K562 (cell line): ENCODE data around the gene FBXO27. TPM values are rescaled to one million over a fixed set of nuclear protein-coding genes. Genes with fewer than 3 reads are reported as not detected.
A peak's percentile ranks its signal among the peaks of the same experiment; 100 is the strongest.

Experiments used
- CHCHD3 ChIP-seq: fragments of 250-450 bp; sonication (Bioruptor Pico); IDR thresholded peaks from 2 replicates; pipeline ENCODE4 v2.1.2; 2022; ENCODE audit warnings: mild to moderate bottlenecking
- CTBP1 ChIP-seq: fragments of 450-650 bp; IDR thresholded peaks from 2 replicates; pipeline ENCODE4 v1.6.1; 2016; ENCODE audit warnings: borderline replicate concordance
- EZH2 ChIP-seq: IDR thresholded peaks from 2 replicates; pipeline ENCODE4 v1.6.1; 2012; ENCODE audit warnings: low read depth, mild to moderate bottlenecking, inconsistent platforms, low read length, borderline replicate concordance
- FIP1L1 ChIP-seq: fragments of 200-400 bp; formaldehyde crosslinking; IDR thresholded peaks from 2 replicates; pipeline ENCODE4 v1.6.1; 2018; ENCODE audit warnings: mild to moderate bottlenecking, low read depth, low read length; ENCODE audit not compliant: poor library complexity, severe bottlenecking
- HNRNPH1 ChIP-seq: fragments of 200-400 bp; formaldehyde crosslinking; optimal IDR thresholded peaks from 2 replicates; pipeline ENCODE3; 2017; ENCODE audit warnings: low read depth, mild to moderate bottlenecking, low read length, moderate library complexity
- KAT2B ChIP-seq: IDR thresholded peaks from one replicate; pipeline ENCODE4 v1.6.1; 2012; ENCODE audit warnings: low read depth, mild to moderate bottlenecking, control low read depth, inconsistent platforms, low read length, moderate library complexity
- MBD2 ChIP-seq: sonication (generic); IDR thresholded peaks from 2 replicates; pipeline ENCODE4 v1.6.1; 2016; ENCODE audit warnings: low read depth, borderline replicate concordance
- MTA2 ChIP-seq: fragments of 450-650 bp; IDR thresholded peaks from 2 replicates; pipeline ENCODE4 v1.6.1; 2016; ENCODE audit warnings: low read depth
- PTRF ChIP-seq: fragments of 450-650 bp; IDR thresholded peaks from 2 replicates; pipeline ENCODE4 v1.6.1; 2016; ENCODE audit warnings: mild to moderate bottlenecking, missing genetic modification characterization, missing compliant biosample characterization
- RCOR1 ChIP-seq, 2 experiments: IDR thresholded peaks; 2 replicates each; pipeline ENCODE4 v1.6.1; 2012; ENCODE audit warnings: low read depth in 2 of 2, low read length in 2 of 2, borderline replicate concordance in 1 of 2, improper control_type of control experiment in 1 of 2
- SMC3 ChIP-seq: conservative IDR thresholded peaks from 2 replicates; pipeline ENCODE4 v1.6.1; 2011; ENCODE audit warnings: low read depth, low read length, improper control_type of control experiment; ENCODE audit not compliant: insufficient read depth
- TBP ChIP-seq: optimal IDR thresholded peaks from 2 replicates; pipeline ENCODE3; 2011; ENCODE audit warnings: low read depth, low read length, improper control_type of control experiment
- TEAD2 ChIP-seq: fragments of 450-650 bp; IDR thresholded peaks from 2 replicates; pipeline ENCODE4 v1.6.1; 2016; ENCODE audit warnings: missing genetic modification characterization, control low read depth, missing compliant biosample characterization
- TGIF2 ChIP-seq: sonication (generic); formaldehyde crosslinking; IDR thresholded peaks from 2 replicates; pipeline ENCODE4 v1.8.1; 2022; ENCODE audit warnings: mild to moderate bottlenecking, missing genetic modification reagents, moderate library complexity
- polyA plus RNA-seq, 8 experiments: library from polyadenylated mRNA; depleted of rRNA in 4 of 8; stranded (reverse) in 5 of 8; unstranded in 3 of 8; fragments of >200 nt; fragmentation: Nextera tagmentation in 2 of 8; fragmentation: Illumina TruSeq in 1 of 8; extraction: Ambion mirVana in 2 of 8; extraction: Trizol in 1 of 8; gene quantifications; 2 replicates each; pipeline versions ENCODE4 v1.2.1 to v1.2.3, GENCODE V29; 2011 to 2014; ENCODE audit warnings: inconsistent platforms in 1 of 8, missing spikeins in 1 of 8
- total RNA-seq, 7 experiments: library from RNA; depleted of rRNA in 6 of 7; stranded (reverse); fragments of >200 nt in 6 of 7; fragmentation: Illumina TruSeq in 2 of 7; extraction: Trizol in 2 of 7; gene quantifications; 2 replicates each; pipeline versions ENCODE4 v1.2.1 to v1.2.3, GENCODE V29; 2011 to 2021; ENCODE audit warnings: low replicate concordance in 1 of 7
- TF ChIP-seq, protein P1 (sequence below): fragments of 250-450 bp; sonication (Bioruptor Pico); IDR thresholded peaks from 2 replicates; pipeline ENCODE4 v1.8.0; 2021; ENCODE audit warnings: moderate library complexity, mild to moderate bottlenecking, inconsistent platforms
- TF ChIP-seq, protein P2 (sequence below): fragments of 450-650 bp; IDR thresholded peaks from one replicate; pipeline ENCODE4 v1.6.1; 2018; ENCODE audit warnings: mild to moderate bottlenecking, moderate library complexity; ENCODE audit not compliant: partially characterized antibody
- TF ChIP-seq, protein P3 (sequence below): IDR thresholded peaks from 3 replicates; pipeline ENCODE4 v1.6.1; 2011; ENCODE audit warnings: borderline replicate concordance, mild to moderate bottlenecking; ENCODE audit not compliant: insufficient read length, insufficient read depth
- TF ChIP-seq, protein P4 (sequence below): fragments of 450-650 bp; formaldehyde crosslinking; IDR thresholded peaks from 2 replicates; pipeline ENCODE4 v1.4.0; 2022; ENCODE audit warnings: missing genetic modification characterization
- TF ChIP-seq, protein P5 (sequence below): sonication (generic); formaldehyde crosslinking; IDR thresholded peaks from 2 replicates; pipeline ENCODE4 v1.9.0; 2022; ENCODE audit warnings: mild to moderate bottlenecking, missing genetic modification reagents
- TF ChIP-seq, protein P6 (sequence below): fragments of 250-450 bp; sonication (Bioruptor Pico); IDR thresholded peaks from 2 replicates; pipeline ENCODE4 v1.8.0; 2022; ENCODE audit warnings: moderate library complexity, mild to moderate bottlenecking, inconsistent platforms
- TF ChIP-seq, protein P7 (sequence below): IDR thresholded peaks from 2 replicates; pipeline ENCODE4 v1.6.1; 2011; ENCODE audit not compliant: insufficient read length; ENCODE audit errors: extremely low read depth

FBXO27 gene
- total and polyA plus RNA-seq, 9 of the 15 experiments (the other 6 are each of a cell fraction or from before 2014, with no cell fraction given), result 1.8 to 11.0 (median 6.3) TPM

DNA sequence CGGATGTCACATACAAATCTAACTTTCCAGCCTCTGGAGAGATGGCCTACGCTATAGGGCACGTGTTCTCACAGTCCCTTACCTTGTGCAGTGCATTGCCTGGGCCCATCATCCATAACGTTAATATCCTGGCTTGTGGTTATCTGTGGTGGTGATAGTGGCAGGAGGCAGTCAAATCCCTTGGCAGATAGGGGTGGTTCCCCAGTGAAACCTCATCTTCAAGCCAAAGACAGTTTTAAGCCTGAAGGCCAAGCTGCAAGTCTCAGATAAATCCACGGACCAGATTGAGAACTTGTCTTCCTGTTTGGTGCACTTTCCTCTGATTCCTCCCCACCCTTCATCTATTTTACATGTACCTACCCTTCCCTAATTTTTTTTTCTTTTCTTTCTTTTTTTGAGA is 52.5 kb downstream of the FBXO27 start (continued):
- TF ChIP-seq, protein P1, sequence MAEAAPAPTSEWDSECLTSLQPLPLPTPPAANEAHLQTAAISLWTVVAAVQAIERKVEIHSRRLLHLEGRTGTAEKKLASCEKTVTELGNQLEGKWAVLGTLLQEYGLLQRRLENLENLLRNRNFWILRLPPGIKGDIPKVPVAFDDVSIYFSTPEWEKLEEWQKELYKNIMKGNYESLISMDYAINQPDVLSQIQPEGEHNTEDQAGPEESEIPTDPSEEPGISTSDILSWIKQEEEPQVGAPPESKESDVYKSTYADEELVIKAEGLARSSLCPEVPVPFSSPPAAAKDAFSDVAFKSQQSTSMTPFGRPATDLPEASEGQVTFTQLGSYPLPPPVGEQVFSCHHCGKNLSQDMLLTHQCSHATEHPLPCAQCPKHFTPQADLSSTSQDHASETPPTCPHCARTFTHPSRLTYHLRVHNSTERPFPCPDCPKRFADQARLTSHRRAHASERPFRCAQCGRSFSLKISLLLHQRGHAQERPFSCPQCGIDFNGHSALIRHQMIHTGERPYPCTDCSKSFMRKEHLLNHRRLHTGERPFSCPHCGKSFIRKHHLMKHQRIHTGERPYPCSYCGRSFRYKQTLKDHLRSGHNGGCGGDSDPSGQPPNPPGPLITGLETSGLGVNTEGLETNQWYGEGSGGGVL, result no peak
- TF ChIP-seq, protein P2, sequence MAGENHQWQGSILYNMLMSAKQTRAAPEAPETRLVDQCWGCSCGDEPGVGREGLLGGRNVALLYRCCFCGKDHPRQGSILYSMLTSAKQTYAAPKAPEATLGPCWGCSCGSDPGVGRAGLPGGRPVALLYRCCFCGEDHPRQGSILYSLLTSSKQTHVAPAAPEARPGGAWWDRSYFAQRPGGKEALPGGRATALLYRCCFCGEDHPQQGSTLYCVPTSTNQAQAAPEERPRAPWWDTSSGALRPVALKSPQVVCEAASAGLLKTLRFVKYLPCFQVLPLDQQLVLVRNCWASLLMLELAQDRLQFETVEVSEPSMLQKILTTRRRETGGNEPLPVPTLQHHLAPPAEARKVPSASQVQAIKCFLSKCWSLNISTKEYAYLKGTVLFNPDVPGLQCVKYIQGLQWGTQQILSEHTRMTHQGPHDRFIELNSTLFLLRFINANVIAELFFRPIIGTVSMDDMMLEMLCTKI, result no peak
- peak; percentile 58 for TF ChIP-seq MTA2
- TF ChIP-seq PTRF, result no peak
- TF ChIP-seq, protein P3, sequence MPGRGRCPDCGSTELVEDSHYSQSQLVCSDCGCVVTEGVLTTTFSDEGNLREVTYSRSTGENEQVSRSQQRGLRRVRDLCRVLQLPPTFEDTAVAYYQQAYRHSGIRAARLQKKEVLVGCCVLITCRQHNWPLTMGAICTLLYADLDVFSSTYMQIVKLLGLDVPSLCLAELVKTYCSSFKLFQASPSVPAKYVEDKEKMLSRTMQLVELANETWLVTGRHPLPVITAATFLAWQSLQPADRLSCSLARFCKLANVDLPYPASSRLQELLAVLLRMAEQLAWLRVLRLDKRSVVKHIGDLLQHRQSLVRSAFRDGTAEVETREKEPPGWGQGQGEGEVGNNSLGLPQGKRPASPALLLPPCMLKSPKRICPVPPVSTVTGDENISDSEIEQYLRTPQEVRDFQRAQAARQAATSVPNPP, result no peak
- TF ChIP-seq TBP, result no peak
- no peak for TF ChIP-seq SMC3
- TF ChIP-seq, protein P4, sequence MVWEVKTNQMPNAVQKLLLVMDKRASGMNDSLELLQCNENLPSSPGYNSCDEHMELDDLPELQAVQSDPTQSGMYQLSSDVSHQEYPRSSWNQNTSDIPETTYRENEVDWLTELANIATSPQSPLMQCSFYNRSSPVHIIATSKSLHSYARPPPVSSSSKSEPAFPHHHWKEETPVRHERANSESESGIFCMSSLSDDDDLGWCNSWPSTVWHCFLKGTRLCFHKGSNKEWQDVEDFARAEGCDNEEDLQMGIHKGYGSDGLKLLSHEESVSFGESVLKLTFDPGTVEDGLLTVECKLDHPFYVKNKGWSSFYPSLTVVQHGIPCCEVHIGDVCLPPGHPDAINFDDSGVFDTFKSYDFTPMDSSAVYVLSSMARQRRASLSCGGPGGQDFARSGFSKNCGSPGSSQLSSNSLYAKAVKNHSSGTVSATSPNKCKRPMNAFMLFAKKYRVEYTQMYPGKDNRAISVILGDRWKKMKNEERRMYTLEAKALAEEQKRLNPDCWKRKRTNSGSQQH, result no peak
- TF ChIP-seq KAT2B, result no peak
- TF ChIP-seq, protein P5, sequence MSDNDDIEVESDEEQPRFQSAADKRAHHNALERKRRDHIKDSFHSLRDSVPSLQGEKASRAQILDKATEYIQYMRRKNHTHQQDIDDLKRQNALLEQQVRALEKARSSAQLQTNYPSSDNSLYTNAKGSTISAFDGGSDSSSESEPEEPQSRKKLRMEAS, result peak; percentile 73; the same call in 1 of the 2 replicates
- TF ChIP-seq RCOR1 (IDR thresholded peaks at IDR 0.05; ENCODE audit: borderline replicate concordance in 1 of 2, low read depth in 2 of 2, low read length in 2 of 2), result 0 out of 4 replicates have a peak, but pooled peaks of 1 of the 2 experiments have one; percentile 20
- TF ChIP-seq TEAD2 (tag), result no peak
- TF ChIP-seq CHCHD3, result no peak
- no peak for TF ChIP-seq MBD2
- TF ChIP-seq FIP1L1, result no peak
- TF ChIP-seq HNRNPH1, result no peak
- TF ChIP-seq, protein P6, sequence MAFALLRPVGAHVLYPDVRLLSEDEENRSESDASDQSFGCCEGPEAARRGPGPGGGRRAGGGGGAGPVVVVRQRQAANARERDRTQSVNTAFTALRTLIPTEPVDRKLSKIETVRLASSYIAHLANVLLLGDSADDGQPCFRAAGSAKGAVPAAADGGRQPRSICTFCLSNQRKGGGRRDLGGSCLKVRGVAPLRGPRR (CRISPR knock-in tag), result no peak
- TF ChIP-seq CTBP1, result no peak
- TF ChIP-seq, protein P7, sequence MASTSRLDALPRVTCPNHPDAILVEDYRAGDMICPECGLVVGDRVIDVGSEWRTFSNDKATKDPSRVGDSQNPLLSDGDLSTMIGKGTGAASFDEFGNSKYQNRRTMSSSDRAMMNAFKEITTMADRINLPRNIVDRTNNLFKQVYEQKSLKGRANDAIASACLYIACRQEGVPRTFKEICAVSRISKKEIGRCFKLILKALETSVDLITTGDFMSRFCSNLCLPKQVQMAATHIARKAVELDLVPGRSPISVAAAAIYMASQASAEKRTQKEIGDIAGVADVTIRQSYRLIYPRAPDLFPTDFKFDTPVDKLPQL, result no peak
- TF ChIP-seq TGIF2, result no peak
- TF ChIP-seq EZH2, result no peak
